Measurements from ENCODE around the gene HSPG2.
"Not testable (repeated sequence)": the region's sequence is repeated elsewhere in the genome, so short reads cannot be mapped to it uniquely, and the experiment has no call there.

Gene HSPG2

GRCh38 chr1:21911205-21912001 lies 25.7 kb downstream of the HSPG2 start:
- DNase-seq: no peak

- no peak for DNase-seq
Measured at GRCh38 chr1:21910558-21911204, 26.4 kb downstream of the HSPG2 start.

- no peak for DNase-seq
Measured at GRCh38 chr1:21909787-21910503, 27.2 kb downstream of the HSPG2 start.

- no peak for DNase-seq
Measured at GRCh38 chr1:21909286-21909759, 27.8 kb downstream of the HSPG2 start.

DNA sequence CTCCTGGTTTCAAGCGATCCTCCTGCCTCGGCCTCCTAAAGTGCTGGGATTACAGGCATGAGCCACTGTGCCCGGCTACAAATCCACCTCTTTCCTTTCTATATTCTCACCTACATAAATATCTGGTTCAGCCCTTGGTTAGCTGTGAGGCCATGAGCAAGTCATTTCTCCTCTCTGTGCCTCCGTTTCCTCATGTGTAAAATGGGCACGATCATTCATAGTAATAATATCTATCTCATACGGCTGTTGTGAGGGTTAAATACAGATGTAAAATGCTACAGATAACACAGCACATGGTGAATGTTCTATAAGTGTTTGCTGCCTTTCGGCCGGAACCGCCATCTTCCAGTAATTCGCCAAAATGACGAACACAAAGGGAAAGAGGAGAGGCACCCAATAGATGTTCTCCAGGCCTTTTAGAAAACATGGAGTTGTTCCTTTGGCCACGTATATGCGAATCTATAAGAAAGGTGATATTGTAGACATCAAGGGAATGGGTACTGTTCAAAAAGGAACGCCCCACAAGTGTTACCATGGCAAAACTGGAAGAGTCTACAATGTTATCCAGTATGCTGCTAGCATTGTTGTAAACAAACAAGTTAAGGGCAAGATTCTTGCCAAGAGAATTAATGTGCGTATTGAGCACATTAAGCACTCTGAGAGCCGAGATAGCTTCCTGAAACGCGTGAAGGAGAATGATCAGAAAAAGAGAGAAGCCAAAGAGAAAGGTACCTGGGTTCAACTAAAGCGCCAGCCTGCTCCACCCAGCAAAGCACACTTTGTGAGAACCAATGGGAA lies 29.2 kb downstream of the HSPG2 start:
- DNase-seq: not testable (repeated sequence)

DNA sequence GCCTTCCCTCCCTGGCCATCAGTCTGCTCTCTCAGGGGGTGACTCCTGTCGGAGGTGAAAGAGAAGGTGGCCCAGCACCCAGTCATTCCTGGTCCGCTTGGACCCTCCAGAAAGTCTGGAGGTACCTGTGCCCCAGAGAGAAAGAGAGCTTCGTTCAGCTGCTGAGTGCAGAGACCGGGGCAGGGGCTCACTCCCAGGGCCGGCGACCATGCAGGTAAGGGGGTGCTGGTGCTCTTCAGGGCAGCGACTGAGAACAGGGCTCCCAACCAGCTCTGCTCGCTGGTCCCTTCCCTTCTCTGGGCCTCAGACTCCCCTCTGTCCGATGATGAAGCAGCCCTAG lies 30.1 kb downstream of the HSPG2 start:
- no peak for DNase-seq

DNA sequence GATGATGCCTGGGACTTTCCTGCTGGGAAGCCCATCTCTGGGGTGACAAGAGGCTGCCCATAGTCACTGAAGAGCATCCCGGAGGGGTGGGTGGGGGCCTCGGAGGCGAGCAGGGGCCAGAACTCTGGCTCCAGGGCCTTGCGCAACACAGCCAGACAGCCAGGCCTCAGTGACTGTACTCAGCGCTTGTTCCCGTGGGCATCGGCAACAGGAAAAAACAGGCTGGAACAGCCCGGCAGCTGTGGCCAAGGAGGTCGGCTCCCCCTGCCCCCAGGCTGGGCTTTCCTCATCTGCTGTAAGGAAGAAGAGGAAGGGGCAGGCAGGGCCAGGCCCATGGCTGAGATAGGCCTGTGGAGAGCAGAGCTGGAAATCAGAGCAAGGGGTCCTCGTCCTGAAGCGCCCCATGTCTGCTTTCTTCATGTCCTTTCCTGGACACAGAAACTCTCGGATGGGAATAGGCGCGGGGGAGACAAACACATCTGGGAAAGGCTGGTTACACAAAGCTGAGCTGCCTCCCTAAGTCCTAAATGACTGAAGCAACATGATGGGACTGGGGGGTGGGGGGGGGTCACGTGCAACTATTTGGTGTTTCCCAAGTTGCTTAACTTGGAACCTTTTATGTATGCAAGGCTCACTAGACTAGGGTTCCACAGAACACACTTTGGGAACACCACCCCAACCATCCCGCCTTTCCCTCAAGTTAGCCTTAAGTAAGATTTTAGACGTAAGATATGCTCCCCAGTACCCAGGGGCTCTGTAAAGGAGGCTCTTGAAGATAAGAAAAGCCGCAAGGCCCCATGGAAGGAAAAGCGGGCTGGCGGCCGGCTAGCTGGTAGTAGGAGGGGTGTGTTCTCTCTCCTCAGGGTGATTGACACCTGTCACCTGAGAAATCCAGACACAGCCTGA lies 30.7 kb downstream of the HSPG2 start:
- DNase-seq: no peak

DNA sequence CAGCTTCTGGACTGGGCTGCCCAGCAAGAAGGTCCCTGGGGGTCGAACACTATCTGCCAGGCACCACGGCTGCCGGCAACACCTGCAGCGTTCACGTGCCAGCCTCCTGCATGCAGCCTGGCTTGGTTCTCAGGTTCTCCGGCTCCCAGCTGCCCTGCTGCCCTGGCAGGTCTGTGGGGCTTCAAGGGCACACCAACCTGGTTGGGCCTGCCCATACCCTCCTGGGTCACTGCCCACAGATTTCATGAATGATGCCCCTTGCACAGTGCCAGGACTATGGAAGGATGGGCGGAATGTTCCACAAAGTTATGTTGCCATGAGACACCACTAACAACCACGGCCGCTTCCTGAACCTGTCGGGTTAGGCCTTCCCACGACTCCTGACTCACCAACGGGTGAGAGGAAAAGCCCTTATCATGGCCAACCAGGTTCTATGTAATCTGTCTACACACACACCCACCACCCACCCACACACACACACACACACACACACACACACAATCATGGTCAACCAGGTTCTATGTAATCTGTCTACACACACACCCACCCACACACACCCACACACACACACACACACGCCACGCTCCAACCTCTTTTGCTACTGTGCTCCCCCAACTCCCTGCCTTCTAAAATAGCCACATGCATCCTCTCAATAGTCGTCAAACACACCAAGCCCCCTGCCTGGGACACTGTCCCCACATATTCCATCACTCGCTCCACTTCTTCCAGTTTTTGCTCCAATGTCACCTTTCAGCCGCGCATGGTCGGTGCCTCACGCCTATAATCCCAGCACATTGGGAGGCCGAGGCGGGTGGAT lies 32.2 kb downstream of the HSPG2 start:
- DNase-seq: no peak

DNA sequence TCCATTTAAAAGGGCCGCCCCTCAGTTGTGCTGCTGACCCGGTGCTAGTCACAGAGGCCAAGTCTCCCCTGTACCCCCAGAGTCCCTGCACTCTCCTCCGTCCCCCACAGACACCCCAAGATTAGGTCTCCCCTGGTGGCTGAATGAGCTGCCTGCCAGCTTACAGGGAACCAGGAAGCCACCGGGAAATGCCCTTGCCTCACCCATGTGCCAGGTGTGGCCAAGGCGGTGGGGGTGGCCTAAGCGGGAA lies 32.7 kb downstream of the HSPG2 start:
- DNase-seq: no peak

DNA sequence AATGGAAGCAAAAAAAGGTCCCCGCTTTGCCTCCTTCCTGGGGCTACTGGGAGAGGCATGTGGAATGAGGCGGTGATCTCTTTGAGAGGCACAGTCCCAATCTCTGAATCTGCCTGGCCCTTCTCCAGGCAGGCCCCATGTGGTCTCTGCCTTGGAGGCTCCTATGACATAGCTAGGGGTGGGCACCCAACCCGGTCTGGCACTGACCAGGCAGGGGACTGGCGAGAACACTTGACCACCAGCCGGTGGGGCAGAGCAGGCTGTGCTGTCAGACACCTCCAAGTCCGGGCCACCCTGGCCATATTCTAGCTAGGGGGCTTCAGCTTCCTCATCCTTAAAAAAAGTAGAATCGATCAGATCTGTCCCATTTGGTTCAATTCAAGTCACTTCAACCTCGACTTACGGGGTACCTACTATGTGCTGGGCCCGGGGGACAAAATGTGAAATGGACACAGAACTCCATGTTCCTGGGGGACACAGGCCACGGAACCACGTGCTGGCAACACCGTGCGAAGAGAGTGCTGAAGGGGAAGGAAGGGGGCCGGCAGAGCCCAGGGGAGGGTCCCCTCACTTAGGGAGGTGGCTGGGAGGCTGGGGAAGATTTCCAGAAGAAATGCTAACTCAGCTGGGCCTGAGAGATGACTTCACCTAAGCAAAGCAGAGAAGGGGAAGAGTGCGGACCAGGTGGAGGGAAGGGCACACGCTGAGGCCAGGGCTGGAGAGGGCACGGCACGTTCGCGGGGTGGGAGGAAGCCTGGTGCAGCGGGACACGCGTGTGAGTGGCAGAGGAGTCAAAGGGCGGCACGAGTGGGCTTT lies 33.3 kb downstream of the HSPG2 start:
- DNase-seq: no peak

GRCh38 chr1:21902026-21903012 lies 34.8 kb downstream of the HSPG2 start:
- DNase-seq: no peak

GRCh38 chr1:21901473-21901847 lies 35.6 kb downstream of the HSPG2 start:
- DNase-seq: no peak

DNA sequence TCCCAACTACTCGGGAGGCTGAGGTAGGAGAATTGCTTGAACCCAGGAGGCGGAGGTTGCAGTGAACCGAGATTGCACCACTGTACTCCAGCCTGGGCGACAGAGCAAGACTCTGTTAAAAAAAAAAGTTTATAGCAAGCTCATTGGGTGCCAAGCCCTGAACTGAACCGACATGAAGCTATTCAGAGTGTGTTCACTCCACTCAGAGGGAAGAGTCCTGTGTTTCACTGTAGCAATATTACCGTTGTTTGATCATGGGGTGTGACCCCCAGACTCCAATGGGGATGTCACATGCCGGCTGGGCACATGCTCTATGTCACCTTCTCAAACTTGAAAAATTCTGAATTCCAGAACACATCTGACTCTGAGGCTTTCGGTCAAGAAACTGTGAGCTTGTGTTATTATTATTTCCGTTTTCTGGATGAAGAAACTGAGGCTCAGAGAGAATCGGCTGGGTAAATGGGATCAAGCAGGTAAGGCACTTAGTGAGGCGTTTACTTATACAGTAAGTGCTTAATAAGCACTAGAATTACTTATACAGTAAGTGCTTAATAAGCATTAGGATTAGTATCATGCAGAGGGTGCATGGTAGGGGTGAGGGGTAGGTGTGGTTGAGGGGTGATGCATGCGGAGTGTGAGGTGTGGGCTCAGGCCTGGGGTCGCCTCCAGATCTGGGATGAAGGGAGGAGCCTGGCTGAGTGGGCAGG lies 36.2 kb downstream of the HSPG2 start:
- no peak for DNase-seq

- DNase-seq: no peak
Measured at GRCh38 chr1:21899987-21900386, 37.1 kb downstream of the HSPG2 start.

DNA sequence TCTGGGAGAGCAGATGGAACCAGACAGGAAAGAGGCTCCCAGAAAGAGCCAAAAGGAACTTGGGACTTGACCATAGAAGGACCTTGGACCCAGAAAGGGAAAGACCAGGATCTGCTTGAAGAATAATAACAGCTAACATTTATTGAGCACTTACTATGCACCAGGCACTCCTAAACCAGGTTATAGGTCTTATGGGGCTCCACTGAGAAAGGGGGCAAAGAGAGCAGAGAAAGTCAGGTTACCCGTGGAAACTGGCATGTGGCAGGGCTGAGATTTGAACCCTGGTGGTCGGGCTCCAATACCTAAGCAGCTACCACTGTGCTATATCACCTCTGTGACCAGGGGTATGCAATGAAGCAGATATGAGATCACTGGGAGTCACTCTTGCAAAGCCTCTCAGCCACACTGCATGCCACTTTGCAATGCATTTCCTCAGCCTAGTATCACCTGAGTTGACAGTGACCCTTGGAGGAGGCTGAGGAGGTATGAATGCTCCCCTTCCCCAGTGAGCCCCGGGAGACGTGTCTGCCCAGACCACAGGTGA lies 37.8 kb downstream of the HSPG2 start:
- DNase-seq: no peak

- no peak for DNase-seq
Measured at GRCh38 chr1:21898326-21899200, 38.5 kb downstream of the HSPG2 start.

GRCh38 chr1:21897844-21898243 lies 39.3 kb downstream of the HSPG2 start:
- DNase-seq: no peak

Measured in activated effector memory CD4-positive, alpha-beta T cell treated with Interleukin-2 at 50 U/mL for 16 hours (primary cell).